KG1 (cell line): ENCODE results near the gene MED8.
"Not testable (repeated sequence)": the region's sequence is repeated elsewhere in the genome, so short reads cannot be mapped to it uniquely, and the experiment has no call there.

Experiments
- DNase-seq: peaks from one replicate; lab custom pipeline; 2025; lab: John Stamatoyannopoulos, UW

MED8 gene

GRCh38 chr1:43382027-43382779 is 7.4 kb downstream of the MED8 start:
- no peak for DNase-seq

DNA sequence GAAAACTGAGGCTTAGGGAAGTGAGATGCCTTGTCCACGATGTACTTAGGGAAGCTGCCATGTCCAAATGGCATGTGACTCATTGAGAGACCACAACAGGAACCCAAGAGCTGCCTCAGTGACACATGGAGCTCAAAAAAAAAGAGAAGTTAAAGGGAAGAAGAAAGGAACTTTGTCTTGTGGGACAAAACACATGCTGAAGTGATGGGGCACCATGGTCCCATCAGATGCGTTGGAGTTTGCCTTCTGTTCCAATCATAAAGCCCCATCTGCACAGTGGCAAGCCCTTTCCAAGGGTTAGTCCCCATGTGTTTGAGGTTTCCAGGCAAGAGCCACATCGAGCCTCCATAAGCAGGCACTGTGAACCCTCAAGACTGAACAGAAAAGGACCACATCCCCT is 8.0 kb downstream of the MED8 start:
- no peak for DNase-seq

- no peak for DNase-seq
These were observed 10.1 kb downstream of the MED8 start for GRCh38 chr1:43379476-43379875.

- no peak for DNase-seq
These were observed 11.8 kb downstream of the MED8 start for GRCh38 chr1:43377831-43378230.

DNA sequence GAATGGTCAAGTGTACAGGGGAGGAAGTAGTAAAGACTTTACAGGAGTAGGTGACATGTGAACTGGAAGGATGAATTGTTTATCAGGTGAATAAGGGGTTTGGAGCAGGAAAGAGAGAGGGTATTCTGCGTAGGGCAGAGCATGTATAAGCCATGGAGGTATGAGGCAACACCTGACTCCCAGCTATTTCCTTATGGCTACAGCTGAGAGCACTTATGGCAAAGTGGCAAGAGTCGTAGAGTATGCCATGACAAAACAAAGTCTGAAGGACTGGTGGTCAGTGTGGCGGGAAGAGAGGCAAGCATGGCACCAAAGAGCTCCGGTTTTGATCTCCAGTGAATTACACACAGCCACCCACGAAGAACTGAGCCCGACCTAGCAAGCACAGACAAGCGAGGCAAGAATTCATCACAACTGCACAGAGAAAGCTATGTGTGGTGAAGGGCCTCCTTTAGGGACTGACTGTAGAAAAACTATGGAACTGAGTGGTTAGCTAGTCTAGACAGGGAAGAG is 12.8 kb downstream of the MED8 start:
- DNase-seq, result no peak

DNA sequence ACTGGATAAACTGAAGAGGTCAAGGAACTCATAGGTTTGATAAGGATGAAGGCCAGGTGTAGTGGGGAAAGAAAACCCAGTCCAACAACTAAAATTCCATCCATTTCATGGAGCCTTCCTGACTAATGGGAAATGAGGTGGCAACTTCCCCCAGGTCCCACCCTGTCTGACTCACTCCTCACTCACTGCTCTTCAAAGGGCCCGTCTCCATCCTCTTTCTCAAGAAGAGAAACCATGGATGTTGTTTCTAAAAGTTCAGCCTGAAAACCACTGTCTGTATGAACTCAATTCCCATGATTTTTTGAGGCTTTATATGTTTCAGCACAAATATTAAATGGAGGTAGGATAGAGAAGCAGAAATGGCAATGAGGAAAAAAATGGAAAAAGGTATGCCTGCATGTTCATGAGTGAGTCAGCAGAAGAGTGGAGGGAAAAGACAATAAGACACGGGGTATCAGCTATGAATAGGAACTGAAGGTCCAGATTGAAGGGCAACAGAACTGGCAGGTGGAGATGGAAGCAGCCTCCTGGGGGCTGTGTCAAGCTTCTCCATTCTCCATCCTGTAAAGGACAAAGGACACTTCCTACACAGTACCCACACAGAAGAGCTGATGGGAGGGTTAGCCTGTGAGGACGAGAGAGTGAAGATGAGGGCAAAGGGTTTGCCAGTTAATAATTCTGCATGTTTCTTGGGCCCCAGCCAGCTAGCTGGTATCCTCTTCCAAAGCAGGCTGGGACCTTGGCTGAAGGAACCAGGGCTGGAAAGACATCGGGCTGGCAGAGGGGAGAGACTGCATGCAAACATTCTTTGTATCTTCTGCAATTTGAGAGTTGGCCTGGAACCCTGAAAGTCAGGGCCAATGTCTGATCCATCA is 16.3 kb downstream of the MED8 start:
- DNase-seq, result no peak

DNA sequence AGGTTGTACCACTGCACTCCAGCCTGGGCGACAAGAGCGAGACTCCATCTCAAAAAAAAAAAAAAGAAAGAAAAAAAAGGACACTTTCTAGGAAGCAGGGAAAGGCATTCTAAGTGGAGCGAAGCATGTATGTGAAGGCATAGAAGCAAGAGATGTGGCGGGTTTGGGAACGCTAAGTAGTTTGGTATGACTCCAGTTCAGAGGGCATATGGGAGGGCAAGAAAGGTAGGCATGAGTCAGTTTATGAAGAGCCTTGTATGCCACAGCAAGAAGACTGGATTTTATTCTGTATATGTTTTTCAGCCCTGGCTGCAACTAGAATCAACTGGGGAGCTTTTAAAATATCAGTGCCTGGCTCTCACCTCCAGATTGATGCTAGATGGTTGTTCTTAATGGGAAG is 17.4 kb downstream of the MED8 start:
- DNase-seq, result no peak

DNA sequence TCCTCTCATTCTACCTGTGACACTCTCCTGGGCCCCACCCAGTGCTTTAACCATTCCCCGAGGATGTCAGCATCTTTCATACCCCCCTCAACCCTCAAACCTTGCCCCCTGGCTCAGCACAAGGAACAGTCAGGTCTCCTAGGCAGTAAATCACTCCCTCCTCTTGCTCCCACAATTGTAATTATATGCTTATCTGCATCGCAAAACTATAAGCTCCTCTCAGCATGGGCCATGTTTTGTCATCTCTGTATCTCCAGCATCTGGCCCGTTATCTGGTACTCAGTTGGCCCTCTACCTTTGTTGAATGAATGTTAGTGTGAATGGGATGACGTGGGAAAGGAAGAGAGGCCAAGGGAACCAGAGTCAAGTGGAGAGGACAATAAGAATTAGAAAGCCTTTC is 19.0 kb downstream of the MED8 start:
- DNase-seq, result no peak

DNA sequence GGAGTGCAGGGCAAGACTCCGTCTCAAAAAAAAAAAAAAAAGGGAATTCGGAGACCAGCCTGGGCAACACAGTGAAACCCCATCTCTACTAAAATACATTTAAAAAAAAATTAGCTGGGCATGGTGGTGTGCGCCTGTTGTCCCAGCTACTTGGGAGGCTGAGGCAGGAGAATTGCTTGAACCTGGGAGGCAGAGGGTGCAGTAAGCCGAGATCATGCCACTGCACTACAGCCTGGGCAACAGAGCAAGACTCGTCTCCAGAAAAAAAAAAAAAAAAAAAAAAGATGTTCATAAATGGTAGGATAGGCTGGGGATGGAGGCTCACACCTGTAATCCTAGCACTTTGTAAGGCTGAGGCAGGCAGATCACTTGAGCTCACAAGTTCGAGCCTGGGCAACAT is 19.8 kb downstream of the MED8 start:
- DNase-seq, result not testable (repeated sequence)

DNA sequence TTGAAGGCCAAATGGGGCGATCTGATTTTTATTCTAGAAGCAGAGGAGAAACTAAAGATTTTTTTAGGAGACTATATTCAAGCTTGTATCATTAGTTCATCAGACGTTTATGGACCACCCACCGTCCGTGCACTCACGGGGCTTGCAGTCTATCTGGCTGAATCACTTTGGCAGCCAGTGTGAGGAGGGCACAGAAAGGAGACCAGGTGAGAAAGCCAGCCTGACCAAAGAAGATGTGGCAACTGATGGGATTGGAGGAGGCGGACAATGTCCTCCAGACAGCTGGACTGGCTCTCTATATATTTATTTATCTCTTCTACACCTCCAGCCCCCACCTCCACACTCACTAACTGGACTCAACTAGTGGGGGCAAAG is 21.0 kb downstream of the MED8 start:
- DNase-seq, result no peak

DNA sequence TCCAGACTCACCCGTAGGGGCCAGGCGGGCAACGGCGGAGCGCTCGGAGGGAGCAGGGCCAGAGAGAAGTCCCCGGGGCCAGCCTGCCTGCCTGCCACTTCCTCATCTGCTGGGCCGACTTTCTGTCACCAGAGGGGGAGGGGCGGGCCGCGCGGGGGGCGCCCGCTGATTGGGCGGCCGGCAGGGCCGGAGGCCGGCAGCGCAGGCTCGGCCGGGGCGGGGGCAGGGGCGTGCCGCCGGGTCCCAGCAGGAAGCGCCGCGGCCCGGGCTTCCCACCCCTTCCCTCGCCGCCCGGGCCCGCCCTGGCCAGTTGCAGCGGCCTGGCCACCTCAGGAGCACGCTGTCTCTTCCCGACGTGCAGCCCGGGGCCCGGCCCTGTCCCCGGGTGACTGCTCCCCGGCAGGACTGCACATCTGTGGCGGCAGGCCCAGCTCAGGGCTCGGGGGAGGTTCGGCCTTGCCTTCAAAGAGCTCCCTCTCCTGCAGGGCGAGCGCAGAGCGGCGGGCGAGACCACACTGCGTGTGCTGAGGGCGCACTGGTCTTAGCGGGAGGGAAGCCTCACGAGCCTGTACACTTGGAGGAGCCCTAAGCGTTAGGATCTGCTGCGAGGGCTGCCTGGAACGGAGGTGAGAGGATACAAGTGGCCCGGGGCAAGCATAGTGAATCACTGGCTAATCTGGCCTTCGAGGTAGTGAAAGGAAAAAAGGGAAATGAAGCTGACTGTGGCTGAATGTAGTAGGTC is 21.5 kb downstream of the MED8 start, which contains the start of gene ELOVL1:
Gene ELOVL1 (minus strand): TSS at position 108 of the 742 bp plus-strand sequence. CDS start 2,402 bp downstream, outside the sequence.
- DNase-seq, result peak; percentile 82

- no peak for DNase-seq
These were observed 22.3 kb downstream of the MED8 start for GRCh38 chr1:43367026-43367903.

- DNase-seq, result no peak
These were observed 23.0 kb downstream of the MED8 start for GRCh38 chr1:43366601-43367025.

GRCh38 chr1:43366179-43366578 is 23.4 kb downstream of the MED8 start:
- no peak for DNase-seq

GRCh38 chr1:43365678-43366077 is 23.9 kb downstream of the MED8 start:
- DNase-seq, result no peak

DNA sequence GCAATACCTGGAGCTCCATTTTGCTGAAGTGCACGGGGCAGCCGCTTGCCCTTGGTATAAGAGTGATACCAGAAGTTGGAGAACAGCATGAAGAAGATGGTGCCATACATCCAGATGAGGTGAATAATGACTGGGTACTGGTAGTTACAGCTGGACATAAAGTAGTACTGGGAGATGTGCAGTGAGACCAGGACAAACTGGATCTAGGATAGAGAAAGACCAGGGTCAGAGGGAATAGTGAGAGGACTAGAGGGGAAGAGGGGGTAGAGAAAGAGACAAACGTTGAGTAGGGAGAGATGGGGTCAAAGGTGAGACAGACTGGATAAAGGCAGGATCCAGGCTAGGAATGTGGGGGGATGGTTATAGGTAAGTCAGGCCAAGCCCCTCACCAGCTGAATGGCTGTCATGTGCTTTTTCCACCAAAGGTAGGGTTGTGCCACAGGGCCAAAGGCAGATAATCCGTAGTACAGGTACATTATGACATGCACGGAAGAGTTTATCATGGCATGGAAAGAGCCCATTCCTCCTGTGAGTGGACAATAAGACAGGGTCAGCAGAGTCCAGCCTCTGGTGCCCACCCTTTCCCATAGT is 25.6 kb downstream of the MED8 start:
- DNase-seq, result no peak

DNA sequence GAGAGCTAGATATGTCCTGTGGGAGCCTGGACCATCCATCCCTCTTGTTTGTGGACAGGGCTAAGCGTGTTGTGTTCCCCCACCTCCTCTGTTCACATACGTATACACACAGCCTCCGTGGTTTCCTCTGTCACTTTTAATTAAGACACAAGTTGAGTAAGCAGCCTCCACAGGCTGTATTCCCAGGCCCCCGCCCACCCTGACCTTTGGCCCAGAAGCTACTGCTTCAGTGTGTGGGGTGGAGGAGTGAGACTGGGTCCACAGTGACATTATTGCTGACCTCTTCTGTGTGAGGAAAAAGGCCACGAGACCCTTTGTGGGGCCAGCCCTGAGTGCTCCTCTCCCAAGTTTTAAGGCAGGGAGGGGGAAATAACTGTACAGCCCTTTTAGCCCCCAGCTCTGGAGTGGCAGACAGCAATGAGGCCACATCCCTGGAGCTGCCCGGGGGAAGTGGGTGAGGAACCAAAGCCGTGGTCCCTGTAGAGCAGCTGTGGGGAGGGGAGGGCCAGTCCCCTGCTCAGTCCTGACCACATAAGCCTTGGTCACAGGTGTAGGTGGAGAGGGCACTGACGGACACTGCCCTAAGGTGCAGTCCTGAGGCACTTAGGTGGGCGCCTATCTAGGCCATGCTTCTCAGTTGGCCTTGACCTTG is 26.2 kb downstream of the MED8 start:
- DNase-seq, result no peak

DNA sequence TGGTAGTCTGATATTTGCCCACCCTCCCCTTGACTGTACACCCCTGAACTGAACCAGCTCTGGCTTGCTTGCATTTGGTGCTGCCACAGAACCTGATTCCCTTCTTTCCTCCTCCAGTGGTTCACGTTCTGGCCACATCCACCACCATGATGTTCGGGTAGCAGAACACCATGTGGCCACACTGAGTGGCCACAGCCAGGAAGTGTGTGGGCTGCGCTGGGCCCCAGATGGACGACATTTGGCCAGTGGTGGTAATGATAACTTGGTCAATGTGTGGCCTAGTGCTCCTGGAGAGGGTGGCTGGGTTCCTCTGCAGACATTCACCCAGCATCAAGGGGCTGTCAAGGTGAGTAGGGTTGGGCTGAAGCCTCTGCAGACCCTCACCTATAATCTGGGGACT is 29.0 kb downstream of the MED8 start:
- no peak for DNase-seq

DNA sequence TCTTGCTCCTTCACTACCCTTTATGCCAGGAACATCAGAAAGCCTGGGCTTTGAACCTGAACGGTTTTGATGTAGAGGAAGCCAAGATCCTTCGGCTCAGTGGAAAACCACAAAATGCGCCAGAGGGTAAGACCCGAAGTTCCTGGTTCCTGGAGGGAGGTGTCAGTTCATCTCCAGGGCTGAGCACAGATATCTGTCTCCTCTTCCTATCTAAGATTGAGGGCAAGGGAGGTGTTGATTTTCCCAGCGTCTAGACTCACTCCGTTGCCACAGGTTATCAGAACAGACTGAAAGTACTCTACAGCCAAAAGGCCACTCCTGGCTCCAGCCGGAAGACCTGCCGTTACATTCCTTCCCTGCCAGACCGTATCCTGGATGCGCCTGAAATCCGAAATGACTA is 29.9 kb downstream of the MED8 start:
- DNase-seq, result no peak
